GM13976 (cell line): ENCODE results near the gene THADA.

Experiments
- DNase-seq: peaks from one replicate; pipeline ENCODE4 v3.0.0; 2012; ENCODE audit warnings: low spot score
- in situ Hi-C: fragments of 300-500 bp; cut with MboI; formaldehyde crosslinking; loops from one replicate; pipeline ENCODE4 v1.12.0; 2022; ENCODE audit warnings: low sequenced_read_pairs, mixed read lengths, inconsistent platforms; ENCODE audit not compliant: unreplicated experiment
- TF ChIP-seq, protein P1 (sequence below): IDR thresholded peaks from 2 replicates; pipeline ENCODE4 v1.5.1; 2012; ENCODE audit warnings: borderline replicate concordance, mild to moderate bottlenecking; ENCODE audit not compliant: insufficient read depth; ENCODE audit errors: extremely low read depth, missing control alignments, control extremely low read depth

THADA gene

DNA sequence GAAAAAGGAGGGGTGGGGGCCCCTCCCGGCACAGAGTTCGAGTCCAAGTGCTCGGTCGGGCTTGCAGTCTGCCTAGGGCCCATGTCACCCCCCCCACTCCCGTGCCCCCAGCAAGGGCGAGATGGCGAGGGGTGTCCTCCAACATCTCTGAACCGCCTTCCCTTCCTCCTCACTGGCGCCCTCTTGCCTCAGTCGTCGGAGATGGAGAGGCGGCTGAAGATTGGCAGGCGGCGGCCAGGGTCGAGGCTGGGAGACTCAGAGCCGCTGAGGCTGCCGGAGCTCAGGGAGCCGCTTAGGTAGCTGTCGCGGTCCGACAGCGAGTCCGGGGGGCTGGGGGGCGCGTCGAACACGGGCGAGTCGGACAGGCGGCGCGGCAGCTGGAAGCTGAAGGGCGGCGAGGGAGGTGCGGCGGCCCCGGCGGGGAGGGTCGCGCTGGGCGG is 371.7 kb downstream of the THADA start:
- in situ Hi-C loops = no loop called here

DNA sequence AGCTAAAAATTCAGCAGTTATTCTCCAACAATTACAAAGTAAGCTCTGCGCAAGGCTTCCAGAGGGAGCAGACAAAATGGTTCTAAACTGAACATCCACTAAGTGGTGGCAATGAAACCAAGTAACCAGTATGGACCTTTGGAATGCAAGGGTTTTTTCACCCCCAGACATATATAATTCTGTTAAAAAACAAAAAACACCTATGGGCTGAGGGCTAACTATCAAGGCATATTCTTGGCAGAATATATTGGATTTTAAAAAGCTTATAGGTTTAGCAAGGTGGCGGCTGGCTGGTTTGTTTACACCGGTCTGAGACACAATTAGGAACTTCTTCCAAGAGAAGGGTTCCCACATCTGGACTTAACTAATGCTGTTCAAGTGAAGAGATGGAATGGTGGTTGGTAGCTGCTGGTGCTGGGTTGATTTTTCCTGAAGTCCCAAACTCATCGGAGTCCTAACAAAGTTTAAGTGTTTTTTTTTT is 372.3 kb downstream of the THADA start:
- DNase-seq = no peak
- in situ Hi-C loops = no loop called here
- TF ChIP-seq, protein P1, sequence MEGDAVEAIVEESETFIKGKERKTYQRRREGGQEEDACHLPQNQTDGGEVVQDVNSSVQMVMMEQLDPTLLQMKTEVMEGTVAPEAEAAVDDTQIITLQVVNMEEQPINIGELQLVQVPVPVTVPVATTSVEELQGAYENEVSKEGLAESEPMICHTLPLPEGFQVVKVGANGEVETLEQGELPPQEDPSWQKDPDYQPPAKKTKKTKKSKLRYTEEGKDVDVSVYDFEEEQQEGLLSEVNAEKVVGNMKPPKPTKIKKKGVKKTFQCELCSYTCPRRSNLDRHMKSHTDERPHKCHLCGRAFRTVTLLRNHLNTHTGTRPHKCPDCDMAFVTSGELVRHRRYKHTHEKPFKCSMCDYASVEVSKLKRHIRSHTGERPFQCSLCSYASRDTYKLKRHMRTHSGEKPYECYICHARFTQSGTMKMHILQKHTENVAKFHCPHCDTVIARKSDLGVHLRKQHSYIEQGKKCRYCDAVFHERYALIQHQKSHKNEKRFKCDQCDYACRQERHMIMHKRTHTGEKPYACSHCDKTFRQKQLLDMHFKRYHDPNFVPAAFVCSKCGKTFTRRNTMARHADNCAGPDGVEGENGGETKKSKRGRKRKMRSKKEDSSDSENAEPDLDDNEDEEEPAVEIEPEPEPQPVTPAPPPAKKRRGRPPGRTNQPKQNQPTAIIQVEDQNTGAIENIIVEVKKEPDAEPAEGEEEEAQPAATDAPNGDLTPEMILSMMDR = no peak

More for the DNA sequence above, 371.7 kb downstream of the THADA start:
- DNase-seq = peak; percentile 67
- TF ChIP-seq, protein P1 = peak; percentile 48

DNA sequence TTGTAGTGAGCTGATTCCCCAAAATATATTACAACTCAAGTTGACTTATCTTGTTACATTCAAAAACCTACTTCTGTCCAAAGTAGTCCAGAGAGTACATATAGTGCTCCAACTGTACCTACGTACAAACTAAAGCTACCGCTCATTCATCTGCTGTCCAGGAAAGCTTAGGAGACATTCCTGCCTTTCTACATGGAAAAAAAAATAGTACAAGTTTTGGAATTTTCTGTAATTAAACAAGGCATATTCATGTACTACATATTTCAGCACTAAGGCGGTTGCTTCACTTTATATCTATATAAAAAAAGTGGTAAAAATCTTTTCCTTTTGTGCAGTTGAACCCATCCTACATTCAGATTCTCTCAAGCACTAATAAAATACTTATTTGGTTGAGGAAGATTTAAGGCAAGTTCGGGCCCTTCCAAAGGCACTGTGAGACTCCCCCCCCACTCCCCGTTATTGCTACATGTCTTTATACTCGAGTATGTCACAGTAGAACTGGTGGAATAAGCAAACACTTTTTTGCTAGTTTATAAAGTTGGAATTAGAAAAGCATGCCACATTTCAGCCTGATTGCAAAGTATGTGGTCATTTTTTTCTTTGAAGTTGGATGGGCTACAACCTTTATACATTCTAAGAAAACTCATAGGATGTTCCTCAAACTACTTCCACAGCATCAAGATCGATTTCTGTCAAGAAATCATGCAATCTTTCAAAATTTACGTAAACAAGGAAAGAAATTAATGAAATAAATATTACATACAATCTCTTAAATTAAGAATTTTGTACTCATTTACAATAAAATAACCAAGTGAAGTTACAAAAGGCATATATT is 373.1 kb downstream of the THADA start:
- in situ Hi-C loops = no loop called here
- no peak for DNase-seq
- TF ChIP-seq, protein P1 = no peak

GRCh38 chr2:43221763-43222474 is 373.9 kb downstream of the THADA start:
- TF ChIP-seq, protein P1 = no peak
- DNase-seq = no peak
- in situ Hi-C loops = no loop called here

DNA sequence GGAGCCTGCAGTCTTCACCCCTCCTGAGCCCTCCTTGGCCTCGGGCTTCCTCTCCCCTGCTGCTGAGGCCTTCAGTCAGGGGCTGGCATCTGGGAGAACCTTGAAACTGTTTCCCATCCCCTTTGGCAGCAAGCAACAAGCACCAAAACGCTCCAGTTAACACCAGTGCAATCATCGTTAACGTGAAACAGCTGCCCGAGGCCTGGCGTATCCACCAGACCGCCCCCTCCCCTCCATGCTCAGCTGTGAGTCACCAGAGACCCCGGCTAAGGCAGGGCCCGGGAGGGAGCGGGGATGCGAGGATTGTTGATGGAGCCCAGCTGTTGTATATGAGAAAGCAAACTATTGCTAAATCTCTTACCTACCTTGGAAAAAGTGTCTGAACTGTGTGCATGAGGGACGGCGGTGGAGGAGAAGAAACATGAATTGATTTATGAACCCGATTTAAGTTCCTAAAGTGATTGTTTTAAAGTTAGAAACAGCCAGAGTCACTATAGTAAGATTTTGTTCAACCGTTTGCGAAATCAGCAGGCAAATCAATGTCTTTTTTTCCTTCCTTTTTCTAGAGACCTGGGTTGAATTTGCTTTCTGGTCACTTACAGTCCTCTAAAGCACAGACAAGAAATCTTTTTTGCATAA is 374.6 kb downstream of the THADA start:
- no peak for DNase-seq
- in situ Hi-C loops = no loop called here
- TF ChIP-seq, protein P1 = no peak

- DNase-seq = no peak
- in situ Hi-C loops = no loop called here
Measured at GRCh38 chr2:43220760-43221123, 375.1 kb downstream of the THADA start.

More at GRCh38 chr2:43220760-43221123, 375.1 kb downstream of the THADA start:
- TF ChIP-seq, protein P1 = no peak
